ENCODE results near the gene CAMK2G. TPM values are rescaled to one million over a fixed set of nuclear protein-coding genes. Genes with fewer than 3 reads are reported as not detected.
A peak's percentile ranks its signal among the peaks of the same experiment; 100 is the strongest.

Gene CAMK2G
- total RNA-seq, 2 donors from 2014 or later: 41.9 to 47.8 TPM

GRCh38 chr10:73873142-73873837 lies 1.1 kb downstream of the CAMK2G start:
- intact Hi-C loops (cut with DNase I): no loop called here
- Histone ChIP-seq H3K4me3 (peak overlapping the region; percentile 67 to 88), H3K4me1 (replicated peaks) (peaks cover 9% of the 10 kb centered on the region), H3K27ac (peak overlapping the region in 1 of 2 donors; percentile 64), H3K27me3 (replicated peaks; ENCODE audit: insufficient read depth) (no peaks in the 10 kb centered on the region), H3K36me3 (no peaks in the 10 kb centered on the region), H3K9me3 (no peaks in the 10 kb centered on the region)
- WGBS: 29% methylated on average over 22 of the region's 33 CpGs
- DNase-seq (ENCODE audit: low spot score): no peak
- no peak for TF ChIP-seq POLR2AphosphoS5 (IDR thresholded peaks at IDR 0.05)
- no peak for TF ChIP-seq POLR2A (IDR thresholded peaks at IDR 0.05)
- no peak for TF ChIP-seq CTCF (IDR thresholded peaks at IDR 0.05)

- no peak overlapping the region for H3K4me3 ChIP-seq
- no peaks in the 10 kb centered on the region for H3K9me3 ChIP-seq
- H3K27me3 ChIP-seq (replicated peaks; ENCODE audit: insufficient read depth): no peaks in the 10 kb centered on the region
- TF ChIP-seq CTCF (IDR thresholded peaks at IDR 0.05) (peak in 2 of 4 experiments; percentile 19 to 46), POLR2A (IDR thresholded peaks at IDR 0.05) (no peak)
- peak overlapping the region in 1 of 2 donors; percentile 64 for H3K27ac ChIP-seq
- H3K4me1 ChIP-seq (replicated peaks): peaks cover 9% of the 10 kb centered on the region
- intact Hi-C loops (cut with DNase I): no loop called here
- 63% methylated on average over 5 of the region's 5 CpGs for WGBS
- no peaks in the 10 kb centered on the region for H3K36me3 ChIP-seq
- DNase-seq (ENCODE audit: low spot score): no peak
Observed at GRCh38 chr10:73872190-73872710, 2.1 kb downstream of the CAMK2G start.

GRCh38 chr10:73871295-73872189 lies 2.8 kb downstream of the CAMK2G start:
- Histone ChIP-seq H3K36me3 (no peaks in the 10 kb centered on the region), H3K27me3 (replicated peaks; ENCODE audit: insufficient read depth) (no peaks in the 10 kb centered on the region), H3K9me3 (no peaks in the 10 kb centered on the region), H3K27ac (no peak overlapping the region), H3K4me1 (replicated peaks) (peaks cover 9% of the 10 kb centered on the region), H3K4me3 (no peak overlapping the region)
- 54% methylated on average over 8 of the region's 8 CpGs for WGBS
- intact Hi-C loops (cut with DNase I): no loop called here
- TF ChIP-seq POLR2A (IDR thresholded peaks at IDR 0.05) (no peak), POLR2AphosphoS5 (IDR thresholded peaks at IDR 0.05) (no peak), CTCF (IDR thresholded peaks at IDR 0.05) (no peak)
- DNase-seq (ENCODE audit: low spot score): no peak

GRCh38 chr10:73868655-73869195 lies 5.6 kb downstream of the CAMK2G start:
- intact Hi-C loops (cut with DNase I): no loop called here
- no peaks in the 10 kb centered on the region for H3K27me3 ChIP-seq (replicated peaks; ENCODE audit: insufficient read depth)
- peaks cover 9% of the 10 kb centered on the region for H3K4me1 ChIP-seq (replicated peaks)
- H3K36me3 ChIP-seq: no peaks in the 10 kb centered on the region
- H3K9me3 ChIP-seq: no peaks in the 10 kb centered on the region
- WGBS: 90% methylated on average over 5 of the region's 5 CpGs
- TF ChIP-seq POLR2A (IDR thresholded peaks at IDR 0.05) (no peak), CTCF (IDR thresholded peaks at IDR 0.05) (no peak), POLR2AphosphoS5 (IDR thresholded peaks at IDR 0.05) (no peak)
- no peak overlapping the region for H3K27ac ChIP-seq
- no peak overlapping the region for H3K4me3 ChIP-seq
- DNase-seq (ENCODE audit: low spot score): no peak
